ENCODE data around the gene PDE4DIP.
"Not testable (repeated sequence)": the region's sequence is repeated elsewhere in the genome, so short reads cannot be mapped to it uniquely, and the experiment has no call there.

Gene PDE4DIP

DNA sequence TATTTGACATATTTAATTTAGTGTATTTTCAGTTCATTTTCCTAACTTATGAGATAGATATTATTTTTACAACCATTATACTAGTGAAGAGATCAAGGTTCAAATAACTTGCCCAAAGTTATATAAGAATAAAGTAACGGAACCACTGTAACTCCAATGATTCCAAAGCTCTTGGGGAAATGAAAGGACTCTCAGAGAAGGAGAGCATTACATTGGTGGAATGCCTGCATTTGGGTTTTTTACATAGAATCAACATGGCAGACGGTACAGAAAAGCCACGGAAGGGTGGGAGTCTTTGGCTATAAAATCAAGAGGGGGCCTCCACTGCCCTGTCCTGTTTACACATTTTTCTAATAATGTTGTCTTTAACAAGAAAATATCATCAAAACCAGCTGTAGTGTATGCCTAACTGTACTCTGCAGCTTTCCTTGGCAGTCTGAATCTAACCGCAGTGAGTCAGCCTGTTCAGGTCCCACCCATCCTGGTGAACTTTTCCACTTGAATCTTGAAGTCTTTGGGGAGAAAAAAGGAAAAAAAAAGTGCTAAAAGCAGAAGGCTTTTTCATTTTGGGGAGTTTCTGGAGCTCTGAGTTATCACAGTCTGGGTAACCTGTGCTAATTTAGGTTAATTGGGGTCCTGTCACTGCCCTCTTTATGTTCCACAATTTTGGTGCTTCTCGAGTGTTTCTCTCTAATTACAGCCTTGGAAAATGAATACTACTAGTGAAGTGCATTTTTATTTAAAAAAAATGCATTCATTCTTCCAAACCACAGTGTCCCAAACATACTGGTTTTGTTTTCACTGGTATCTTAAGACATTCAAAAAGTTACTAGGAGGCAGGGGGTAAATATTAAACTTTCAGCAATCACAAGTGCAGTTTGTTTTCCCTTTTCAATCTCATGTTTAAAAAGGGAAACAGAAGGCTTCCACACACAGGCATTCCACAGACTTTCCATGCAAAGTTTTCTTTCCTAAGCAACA lies 30.5 kb downstream of the PDE4DIP start:
- not testable (repeated sequence) for DNase-seq

DNA sequence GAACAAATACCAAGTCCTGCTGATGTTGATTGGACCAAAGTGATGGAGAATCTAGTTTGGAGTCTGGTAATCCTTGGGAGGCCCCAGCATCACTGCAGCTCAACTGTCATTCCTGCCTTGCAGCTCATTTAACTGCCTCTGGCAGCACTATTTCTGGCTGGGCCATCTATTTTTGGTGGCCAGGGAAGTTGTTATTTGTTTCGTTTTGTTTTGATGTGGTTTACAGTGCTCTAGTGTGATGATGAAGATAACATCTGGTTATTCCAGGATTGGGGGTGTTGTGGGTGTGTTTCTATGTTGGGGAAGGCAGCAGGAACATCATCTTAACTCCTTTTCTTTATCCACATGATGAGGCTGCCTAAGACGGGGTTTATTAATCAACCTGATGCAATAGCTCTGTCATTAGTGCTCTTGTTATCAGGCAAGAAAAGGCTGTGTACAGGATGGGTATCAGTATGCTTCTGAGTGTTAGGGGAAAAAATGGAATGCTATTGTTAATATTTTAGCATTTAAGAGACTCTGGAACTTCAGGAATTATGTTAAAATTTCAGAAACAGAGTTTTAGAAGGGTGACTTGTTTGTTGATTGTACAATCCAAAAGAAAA lies 35.7 kb downstream of the PDE4DIP start:
- not testable (repeated sequence) for DNase-seq

DNA sequence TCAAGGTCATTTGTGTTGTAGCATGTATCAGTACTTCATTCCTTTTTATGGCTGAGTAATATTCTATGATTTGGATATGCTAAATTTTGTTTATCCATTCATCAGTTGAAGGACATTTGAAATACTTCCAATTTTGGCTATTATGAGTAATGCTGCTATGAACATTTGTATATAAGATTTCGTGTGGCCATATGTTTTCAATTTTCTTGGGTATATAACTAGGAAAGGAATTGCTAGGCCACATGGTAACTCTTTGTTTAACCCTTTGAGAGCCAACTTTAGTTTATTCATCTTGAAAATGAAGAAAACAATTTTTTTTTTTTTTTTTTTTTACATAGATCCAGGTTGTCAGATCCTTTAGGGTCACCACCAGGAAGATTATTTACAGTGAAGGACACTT lies 37.0 kb downstream of the PDE4DIP start:
- DNase-seq, result not testable (repeated sequence)

DNA sequence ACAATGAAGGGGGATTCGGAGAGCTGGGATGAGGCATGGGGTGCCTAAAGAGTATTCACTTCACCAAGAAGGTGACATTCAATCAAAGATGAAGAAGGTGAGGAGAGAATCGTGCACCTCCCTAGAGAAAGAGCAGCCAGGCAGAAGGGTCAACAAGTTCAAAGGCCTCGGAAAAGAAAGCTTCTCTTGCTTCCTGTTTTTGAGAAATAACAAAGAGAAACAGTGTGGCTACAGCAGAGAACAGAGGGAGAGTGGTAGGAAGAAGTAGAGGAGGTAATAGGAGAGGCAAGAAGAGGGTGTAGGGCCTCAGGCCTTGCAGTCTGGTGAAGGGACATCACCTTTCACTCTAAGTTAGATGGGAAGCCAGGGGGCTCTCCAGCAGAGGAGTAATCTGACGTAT lies 41.0 kb downstream of the PDE4DIP start:
- DNase-seq, result not testable (repeated sequence)

DNA sequence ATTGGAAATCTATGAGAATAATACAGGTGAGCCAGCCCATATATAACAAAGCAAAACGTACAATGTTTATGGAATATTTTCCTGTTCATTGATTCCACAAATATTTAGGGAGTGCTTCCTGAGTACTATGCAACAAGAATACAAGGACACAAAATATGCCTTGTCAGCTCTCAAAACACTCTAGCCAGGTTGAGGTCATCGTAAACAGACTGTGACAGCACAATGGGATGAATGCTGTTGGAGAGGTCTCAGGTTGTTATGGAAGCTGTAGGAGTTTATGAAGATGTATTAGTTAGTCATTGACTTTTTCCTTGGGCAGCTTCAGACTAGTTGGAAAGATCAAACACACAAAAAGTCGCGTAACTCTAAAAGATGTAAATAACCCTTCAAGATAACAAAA lies 42.1 kb downstream of the PDE4DIP start:
- DNase-seq, result not testable (repeated sequence)

DNA sequence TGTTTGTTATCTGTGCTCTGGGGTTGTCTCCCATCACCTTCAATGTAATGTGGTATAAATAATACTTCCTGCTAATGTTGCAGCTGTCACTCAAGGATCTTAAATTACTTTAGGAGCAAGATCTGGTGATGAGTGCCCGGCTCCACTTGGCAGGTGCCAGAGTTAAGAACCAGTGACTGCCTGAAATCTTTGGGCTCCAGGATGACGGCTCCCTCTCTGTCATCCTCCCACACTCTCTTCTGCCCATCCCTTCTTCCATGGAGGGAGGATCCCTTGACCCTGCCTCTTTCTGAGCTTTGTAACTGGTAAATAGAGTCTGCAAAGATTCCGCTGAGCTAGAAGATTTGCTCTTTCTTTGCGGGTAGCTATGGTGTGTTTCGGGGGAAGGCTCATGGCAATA lies 44.4 kb downstream of the PDE4DIP start:
- not testable (repeated sequence) for DNase-seq

DNA sequence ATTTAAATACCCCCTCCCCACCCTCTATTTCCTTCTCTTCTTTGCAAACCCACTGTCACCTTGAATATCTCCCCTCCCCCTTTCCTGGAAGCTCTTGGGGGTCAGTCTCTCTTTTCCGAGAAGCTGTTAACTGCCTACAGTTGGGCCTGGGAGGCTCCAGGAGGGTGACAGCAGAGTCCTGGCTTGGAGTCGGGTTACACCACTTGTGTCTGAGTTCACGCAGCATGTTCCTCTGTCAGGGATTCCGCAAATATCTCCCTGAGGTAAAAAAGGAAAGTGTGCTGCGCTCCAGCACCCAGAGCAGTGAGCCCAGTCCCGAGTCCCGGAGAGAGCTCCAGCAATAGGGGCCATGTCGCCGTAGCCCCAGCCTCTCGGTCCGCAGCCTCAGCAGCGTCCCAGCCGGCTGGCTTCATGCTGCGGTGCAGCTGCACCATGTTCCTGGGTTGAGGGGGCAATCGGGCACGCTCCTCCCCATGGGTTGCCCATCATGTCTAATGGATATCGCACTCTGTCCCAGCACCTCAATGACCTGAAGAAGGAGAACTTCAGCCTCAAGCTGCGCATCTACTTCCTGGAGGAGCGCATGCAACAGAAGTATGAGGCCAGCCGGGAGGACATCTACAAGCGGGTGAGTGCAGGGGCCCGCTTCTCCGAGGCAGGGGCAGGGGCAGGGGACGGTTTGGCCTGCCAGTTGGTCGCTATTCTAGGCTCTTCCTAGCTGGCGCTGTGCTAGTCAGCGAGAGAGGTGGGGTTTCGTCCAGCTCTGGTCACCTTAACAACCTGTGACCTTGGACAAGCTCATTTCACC lies 45.2 kb downstream of the PDE4DIP start:
- DNase-seq, result not testable (repeated sequence)

DNA sequence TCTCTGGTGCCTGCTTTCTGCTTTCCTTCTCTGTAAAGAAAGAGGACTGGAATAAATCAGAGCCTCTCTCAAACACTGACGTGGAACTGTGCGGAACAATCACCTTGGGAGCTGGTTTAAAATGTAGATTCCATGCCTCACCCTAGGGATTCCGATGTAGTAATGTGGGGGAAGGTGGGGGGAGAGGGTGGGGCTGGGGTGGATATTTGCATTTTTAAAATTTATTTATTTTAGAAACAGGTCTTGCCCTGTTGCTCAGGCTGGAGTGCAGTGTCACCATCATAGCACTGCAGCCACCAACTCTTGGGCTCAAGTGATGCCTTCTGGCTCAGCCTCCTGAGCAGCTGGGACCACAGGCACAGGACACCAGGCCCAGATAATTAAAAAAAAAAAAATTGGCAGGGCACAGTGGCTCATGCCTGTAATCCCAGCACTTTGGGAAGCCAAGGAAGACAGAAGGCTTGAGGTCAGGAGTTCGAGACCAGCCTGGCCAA lies 45.9 kb downstream of the PDE4DIP start:
- DNase-seq, result not testable (repeated sequence)

DNA sequence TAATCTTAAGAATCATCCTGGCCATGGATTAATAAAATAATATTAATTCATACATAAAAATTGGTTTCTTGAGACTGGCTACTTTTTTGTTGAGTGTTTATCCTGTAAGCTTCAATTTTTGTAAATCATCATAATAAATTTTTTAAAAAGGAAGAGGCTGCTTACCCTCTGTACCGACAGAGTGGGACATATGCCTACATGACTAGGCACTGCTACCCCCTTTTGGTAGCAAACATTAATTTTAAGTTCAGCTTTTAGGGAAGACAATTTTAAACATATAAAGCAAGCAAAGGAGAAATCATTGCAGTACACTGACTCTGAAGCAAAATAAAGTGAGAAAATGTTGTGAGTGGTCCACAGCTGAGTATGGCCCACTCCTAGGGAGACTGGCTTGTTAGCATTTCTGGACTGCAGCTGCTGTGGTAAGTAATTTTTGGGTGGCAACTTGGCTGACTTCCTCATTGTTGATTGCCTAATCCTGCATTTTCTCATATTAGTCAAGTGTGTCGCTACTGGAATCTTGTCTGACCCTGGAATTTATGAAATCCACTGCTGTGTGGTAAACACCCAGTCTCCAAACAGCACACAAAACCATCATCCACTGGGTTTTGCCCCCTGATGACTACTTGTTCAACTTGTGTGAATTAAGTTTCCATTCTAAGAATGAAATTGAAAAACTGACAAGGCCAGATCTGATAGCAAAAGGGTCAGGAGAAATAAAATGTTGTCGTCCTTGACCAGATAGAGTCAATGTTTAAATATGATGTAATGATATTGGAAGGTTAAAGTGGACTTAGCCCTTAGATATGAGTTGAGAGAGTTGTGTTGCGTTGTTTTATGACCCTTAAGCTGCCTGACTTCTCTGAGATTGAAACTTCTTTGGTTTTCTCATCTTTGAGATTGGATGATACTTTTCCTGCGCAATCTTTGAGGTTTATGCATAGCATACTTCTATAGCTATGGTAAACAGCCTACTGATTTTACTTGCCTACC lies 50.4 kb downstream of the PDE4DIP start:
- DNase-seq, result not testable (repeated sequence)

DNA sequence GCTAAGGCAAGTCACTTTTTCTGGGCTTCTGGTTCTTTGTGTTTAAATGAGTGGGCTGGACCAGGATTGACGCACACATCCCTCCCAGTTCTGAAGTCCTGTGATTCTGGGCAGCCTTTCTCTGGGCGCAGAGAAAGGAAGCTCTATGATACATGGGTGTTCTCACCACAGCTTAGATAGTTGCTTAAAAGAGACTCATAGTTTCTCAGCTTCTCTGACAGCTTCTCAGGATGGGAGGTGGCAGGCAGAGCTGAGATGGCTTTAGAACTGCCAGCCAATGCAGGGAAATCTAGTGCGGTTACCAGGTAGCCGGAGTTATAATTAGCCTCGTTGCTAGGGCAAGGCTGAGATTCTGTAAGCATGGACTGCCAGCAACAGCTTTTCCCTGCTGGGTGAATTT lies 55.8 kb downstream of the PDE4DIP start:
- DNase-seq, result not testable (repeated sequence)

DNA sequence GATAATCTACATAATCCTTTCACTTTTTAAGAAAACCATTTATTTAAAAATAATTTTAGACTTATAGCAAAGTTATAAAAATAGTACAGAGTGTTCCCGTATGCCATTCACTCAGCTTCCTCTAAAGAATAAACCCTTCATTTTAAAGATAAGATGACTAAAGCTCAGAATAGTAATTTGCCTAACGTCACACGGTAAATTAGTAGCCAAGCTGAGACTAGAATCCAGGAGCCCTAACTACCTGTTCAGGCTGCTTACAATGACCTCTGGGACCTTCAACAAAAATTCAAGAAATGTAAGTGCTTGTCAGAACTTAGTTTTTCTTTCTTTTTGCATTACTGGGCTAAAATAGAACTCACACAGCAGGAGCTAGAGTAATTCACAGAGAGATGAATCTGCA lies 56.5 kb downstream of the PDE4DIP start:
- not testable (repeated sequence) for DNase-seq

DNA sequence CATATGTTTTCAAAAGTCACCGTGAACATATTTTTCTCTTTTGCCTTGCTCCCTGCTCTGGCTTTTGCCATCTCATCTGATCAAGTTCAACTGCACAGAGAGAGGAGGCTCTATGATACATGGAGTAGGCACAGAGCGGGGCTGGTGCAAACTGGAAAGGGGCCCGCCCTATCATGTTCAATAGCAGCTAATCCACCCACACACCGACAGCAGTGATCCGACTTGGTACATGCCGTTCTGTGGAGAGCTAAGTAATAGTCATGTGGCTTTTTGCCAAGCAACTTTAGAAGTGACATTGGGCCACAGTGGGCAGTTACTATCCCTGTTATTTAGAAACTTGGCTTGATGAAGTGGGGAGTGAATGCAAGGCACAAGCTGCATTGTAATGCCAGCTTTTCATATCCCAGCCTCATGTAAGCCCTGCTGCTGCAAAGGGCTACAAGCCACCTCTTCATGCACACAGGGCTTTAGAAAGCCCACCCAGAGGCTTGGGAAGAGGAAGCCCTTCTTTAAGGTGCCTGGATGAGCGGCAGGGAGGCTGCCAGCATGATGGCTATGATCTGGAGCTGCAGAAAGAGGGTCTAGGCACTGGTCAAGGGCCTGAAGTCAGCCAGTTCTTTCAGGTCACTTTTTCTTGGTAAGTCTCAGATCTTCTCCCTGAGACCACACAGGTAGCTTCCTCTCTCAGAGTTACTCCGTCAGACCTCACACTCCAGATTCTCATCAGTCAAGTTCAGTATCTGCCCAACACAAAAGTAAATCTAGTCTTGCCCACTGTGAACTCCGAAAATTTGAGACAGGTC lies 57.1 kb downstream of the PDE4DIP start:
- DNase-seq, result not testable (repeated sequence)

DNA sequence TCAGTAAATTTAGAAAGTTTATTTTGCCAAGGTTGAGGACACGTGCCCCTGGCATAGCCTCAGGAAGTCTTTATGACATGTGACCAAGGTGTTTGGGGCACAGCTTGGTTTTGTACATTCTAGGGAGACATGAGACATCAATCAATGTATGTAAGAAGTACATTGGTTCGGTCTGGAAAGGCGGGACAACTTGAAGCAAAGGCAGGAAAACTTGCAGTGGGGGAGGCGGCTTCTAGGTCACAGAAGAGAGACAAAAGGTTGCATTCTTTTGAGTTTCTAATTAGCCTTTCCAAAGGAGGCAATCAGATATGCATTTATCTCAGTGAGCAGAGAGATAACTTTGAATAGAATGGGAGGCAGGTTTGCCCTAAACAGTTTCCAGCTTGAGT lies 57.7 kb downstream of the PDE4DIP start:
- DNase-seq, result not testable (repeated sequence)

DNA sequence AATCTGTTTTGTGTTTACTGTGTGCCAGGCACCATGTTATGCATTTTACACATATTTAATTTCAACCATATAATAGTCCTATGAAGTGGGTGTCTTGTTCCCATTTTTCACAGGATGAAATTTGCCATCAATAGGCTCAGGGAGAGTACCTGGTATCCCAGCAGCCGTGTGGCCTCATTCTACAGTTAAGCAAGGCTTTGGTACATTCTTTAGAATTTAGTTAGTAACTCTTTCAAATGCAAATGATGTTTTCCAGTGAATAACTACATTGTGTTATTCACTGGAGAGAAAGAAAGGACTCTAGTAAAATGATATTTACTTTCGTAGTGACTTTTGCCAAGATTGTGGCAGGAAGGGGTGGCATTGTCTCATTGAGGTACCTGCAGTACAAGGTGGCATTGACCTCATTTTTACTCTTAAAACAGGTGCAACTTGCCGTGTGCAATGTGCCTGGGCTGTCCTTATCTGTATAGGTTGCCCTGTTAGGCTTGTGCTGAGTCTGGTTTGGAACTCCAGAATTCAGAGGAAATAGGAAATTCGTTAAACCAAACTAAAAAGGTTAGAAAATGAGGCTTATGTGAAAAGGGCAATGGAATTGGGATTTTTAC lies 65.1 kb downstream of the PDE4DIP start:
- not testable (repeated sequence) for DNase-seq

DNA sequence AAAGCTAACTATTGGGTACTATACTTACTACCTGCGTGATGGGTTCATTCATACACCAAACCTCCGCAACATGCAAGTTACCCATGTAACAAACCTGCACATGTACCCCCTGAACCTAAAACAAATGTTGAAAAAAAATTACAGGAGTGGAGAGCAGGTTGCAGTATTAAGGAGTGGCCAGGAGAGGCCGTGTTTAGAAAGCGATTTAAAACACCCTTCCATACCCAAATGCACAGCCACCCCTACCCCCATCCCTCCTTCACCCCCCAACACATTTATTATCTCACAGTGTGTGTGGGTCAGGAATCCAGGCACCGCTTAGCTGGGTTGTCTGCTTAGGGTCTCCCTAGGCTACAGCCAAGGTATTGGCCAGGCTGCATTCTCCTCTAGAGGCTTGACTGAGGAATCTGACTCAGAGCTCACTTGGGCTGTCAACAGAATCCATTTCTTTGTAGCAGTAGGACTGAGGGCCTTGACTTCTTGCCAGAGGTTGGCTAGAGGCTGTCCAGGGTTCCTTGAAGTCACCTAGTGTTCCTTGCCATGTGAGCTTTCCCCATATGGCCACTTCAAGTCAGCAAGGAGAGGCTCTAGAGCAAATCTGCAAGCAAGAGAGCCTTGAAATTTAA lies 67.2 kb downstream of the PDE4DIP start:
- DNase-seq, result not testable (repeated sequence)

DNA sequence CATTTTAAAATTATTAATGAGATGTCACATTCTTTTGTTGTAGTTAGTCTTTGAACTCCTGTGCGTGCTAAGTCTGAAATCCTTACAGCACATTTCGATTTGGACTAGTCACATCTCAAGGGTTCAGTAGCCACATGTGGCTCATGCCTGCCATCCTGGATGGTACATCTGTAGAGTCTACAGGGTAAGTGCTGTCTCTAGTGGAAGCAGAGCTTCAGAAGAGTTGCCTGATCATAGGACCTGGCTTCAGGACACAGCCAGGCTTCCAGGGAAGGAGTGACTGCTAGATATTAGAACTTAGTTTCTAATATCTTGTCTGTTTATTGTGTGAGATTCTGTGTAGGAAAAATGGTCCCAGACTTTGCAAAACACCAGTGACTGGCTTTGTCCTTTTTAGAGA lies 72.0 kb downstream of the PDE4DIP start:
- not testable (repeated sequence) for DNase-seq

DNA sequence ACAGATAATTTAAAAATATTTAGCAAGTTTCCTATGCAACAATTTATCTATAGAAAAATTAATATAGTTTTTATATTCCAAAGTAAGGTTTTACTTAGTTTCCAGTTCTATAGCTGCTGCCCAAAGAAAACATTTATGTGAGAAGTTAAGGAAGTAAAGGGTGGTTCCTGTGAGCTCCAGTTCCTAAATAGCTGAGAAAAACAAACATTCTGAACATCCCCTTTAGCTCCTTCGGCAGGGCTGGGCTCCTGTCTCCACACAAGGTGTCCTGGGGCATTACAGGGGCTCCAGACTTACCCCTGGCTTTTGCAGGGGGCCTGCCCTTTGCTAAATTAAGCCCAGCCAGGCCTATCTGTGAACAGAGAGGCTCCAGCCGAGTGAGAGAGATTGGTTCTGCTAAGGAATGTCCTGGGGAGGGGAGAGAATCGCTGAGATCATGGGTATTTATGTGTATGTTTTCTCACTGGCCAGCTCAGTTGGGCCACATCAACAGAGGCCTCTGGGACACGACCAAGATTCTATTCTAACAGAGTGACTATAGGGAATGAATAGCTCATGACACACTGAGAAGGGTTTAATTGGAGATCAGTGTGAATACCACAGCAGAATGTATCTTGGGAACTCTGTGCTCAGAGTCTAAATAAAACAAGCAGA lies 72.6 kb downstream of the PDE4DIP start:
- DNase-seq, result not testable (repeated sequence)

DNA sequence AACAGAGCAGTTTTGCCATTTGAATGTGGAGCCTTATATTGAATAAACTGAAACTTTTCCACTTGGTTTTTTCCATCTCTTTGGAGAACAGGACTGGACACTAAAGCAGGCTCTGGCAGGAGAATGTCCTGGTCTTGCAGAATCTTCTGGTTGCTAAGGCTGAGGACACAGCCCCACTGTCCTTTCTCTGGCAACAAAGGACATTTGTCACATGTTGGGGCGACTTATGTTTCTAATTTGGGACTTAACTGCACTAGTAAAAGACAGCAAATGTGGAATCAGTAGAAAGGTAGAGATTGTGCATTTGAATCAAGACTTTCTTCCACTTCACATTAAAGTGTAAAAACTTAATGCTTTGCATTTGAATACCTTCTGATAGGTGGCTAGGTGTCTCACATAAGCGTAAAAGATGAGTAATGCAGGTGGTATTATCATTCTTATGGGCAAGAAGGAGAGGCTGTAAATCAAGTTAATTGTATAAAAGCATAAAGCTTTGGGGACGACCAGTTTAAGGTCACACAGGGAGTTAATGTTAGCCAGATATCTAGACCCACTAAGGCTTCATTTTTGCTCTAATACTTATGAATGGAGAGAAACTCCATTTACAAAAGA lies 74.7 kb downstream of the PDE4DIP start:
- peak; percentile 0 for DNase-seq

DNA sequence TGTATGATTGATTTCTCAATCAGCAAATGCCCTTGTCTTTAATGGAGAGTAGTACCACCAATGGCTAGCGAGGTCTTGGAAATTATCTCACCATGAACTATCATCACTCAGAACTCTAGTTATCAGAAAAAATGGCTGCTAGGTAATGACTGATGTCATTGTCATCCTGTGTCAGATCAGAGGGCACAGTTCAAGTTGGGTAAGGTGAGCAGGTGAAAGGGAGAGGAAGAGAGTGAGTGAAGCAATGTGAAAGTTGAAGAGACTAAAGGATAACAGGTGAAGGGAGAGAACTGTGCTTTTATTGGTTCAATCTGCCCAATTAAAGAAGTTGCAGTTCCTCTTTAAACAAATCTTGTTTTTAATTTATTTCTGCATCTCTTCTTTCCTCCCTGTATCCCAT lies 76.8 kb downstream of the PDE4DIP start:
- DNase-seq, result not testable (repeated sequence)
